Measurements from ENCODE around the gene USH1G. TPM values are rescaled to one million over a fixed set of nuclear protein-coding genes. Genes with fewer than 3 reads are reported as not detected.

Gene USH1G
- total RNA-seq, 1 donor from 2014 or later: not detected

GRCh38 chr17:74901353-74902135 is 21.5 kb downstream of the USH1G start:
- intact Hi-C loops (cut with micrococcal nuclease): no loop called here
- Mint-ChIP-seq H3K27ac (no peak overlapping the region), H3K36me3 (ENCODE audit: low read depth) (no peaks in the 10 kb centered on the region), H3K9me3 (no peaks in the 10 kb centered on the region), H3K4me3 (no peak overlapping the region), H3K4me1 (ENCODE audit: low read depth) (no peaks in the 10 kb centered on the region), H3K27me3 (ENCODE audit: insufficient read depth) (peaks cover 12% of the 10 kb centered on the region)
- no peak for DNase-seq (ENCODE audit: low spot score)

- intact Hi-C loops (cut with micrococcal nuclease): no loop called here
- Mint-ChIP-seq H3K4me1 (ENCODE audit: low read depth) (no peaks in the 10 kb centered on the region), H3K27me3 (ENCODE audit: insufficient read depth) (peaks cover 25% of the 10 kb centered on the region), H3K4me3 (no peak overlapping the region), H3K27ac (no peak overlapping the region), H3K36me3 (ENCODE audit: low read depth) (no peaks in the 10 kb centered on the region), H3K9me3 (no peaks in the 10 kb centered on the region)
- DNase-seq (ENCODE audit: low spot score): no peak
Measured at GRCh38 chr17:74900208-74900607, 22.8 kb downstream of the USH1G start.

- no peak overlapping the region for H3K27ac Mint-ChIP-seq
- H3K27me3 Mint-ChIP-seq (ENCODE audit: insufficient read depth): peaks cover 37% of the 10 kb centered on the region
- DNase-seq (ENCODE audit: low spot score): no peak
- H3K4me3 Mint-ChIP-seq: no peak overlapping the region
- no peaks in the 10 kb centered on the region for H3K36me3 Mint-ChIP-seq (ENCODE audit: low read depth)
- H3K4me1 Mint-ChIP-seq (ENCODE audit: low read depth): no peaks in the 10 kb centered on the region
- intact Hi-C loops (cut with micrococcal nuclease): no loop called here
- no peaks in the 10 kb centered on the region for H3K9me3 Mint-ChIP-seq
Measured at GRCh38 chr17:74898376-74898946, 24.6 kb downstream of the USH1G start.

GRCh38 chr17:74893936-74894671 is 29.0 kb downstream of the USH1G start:
- intact Hi-C loops (cut with micrococcal nuclease): no loop called here
- Mint-ChIP-seq H3K4me1 (ENCODE audit: low read depth) (no peaks in the 10 kb centered on the region), H3K27ac (no peak overlapping the region), H3K36me3 (ENCODE audit: low read depth) (no peaks in the 10 kb centered on the region), H3K9me3 (no peaks in the 10 kb centered on the region), H3K4me3 (no peak overlapping the region), H3K27me3 (ENCODE audit: insufficient read depth) (peaks cover 49% of the 10 kb centered on the region)
- no peak for DNase-seq (ENCODE audit: low spot score)

DNA sequence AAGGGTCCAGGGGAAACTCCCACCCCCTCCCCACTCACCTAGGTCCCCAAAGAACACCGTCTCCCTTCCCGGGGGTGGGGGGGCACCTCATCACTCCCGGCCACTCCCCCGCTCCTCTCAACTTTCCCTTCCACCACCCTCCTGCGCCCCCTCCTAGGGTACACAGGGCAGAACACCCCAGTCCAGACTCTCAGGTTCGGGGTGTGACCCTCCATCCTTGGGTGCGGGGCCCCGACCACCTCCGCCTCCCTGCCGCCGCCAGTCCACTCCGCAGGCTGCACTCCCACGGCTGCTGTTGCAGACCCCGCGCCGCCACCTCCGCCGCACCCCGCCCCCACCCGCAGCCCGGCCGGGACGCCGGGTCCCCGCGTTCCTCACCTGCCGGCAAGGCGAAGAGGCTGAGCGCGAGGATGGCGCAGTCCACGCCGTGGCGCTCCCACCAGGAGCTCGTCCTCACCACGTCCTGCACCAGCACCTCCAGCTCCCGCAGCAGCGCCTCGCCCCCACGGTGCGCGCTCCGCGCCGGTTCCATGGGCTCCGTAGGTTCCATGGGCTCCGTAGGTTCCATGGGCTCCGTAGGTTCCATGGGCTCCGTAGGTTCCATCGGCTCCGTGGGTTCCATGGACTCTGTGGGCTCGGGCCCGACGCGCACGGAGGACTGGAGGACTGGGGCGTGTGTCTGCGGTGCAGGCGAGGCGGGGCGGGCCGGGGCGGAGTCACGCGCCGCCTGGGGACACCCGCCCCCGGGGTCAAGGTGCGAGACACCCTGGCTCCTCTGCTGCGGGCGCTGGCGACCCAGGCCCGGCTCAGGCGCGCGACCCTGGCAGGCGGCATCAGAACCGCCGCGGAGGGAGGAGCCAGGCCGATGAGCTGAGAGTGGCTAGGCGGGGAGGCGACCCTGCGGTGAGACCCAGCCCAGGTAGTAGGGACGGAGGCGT is 29.8 kb downstream of the USH1G start, which contains the start of gene FADS6:
TSS of gene FADS6 (minus strand) at position 660 of the 938 bp plus-strand sequence. CDS start at position 622, 38 bp downstream.
- H3K36me3 Mint-ChIP-seq (ENCODE audit: low read depth): no peaks in the 10 kb centered on the region
- no peak for DNase-seq (ENCODE audit: low spot score)
- H3K4me3 Mint-ChIP-seq: no peak within 1 kb of the TSS
- H3K27me3 Mint-ChIP-seq (ENCODE audit: insufficient read depth): peaks cover 44% of the 10 kb centered on the region
- H3K27ac Mint-ChIP-seq: no peak within 1 kb of the TSS
- intact Hi-C loops (cut with micrococcal nuclease): no loop called here
- no peaks in the 10 kb centered on the region for H3K9me3 Mint-ChIP-seq
- H3K4me1 Mint-ChIP-seq (ENCODE audit: low read depth): no peaks in the 10 kb centered on the region

- no peak overlapping the region for H3K4me3 Mint-ChIP-seq
- H3K9me3 Mint-ChIP-seq: no peaks in the 10 kb centered on the region
- H3K27ac Mint-ChIP-seq: no peak overlapping the region
- no peak for DNase-seq (ENCODE audit: low spot score)
- H3K27me3 Mint-ChIP-seq (ENCODE audit: insufficient read depth): peaks cover 44% of the 10 kb centered on the region
- H3K36me3 Mint-ChIP-seq (ENCODE audit: low read depth): no peaks in the 10 kb centered on the region
- intact Hi-C loops (cut with micrococcal nuclease): no loop called here
- H3K4me1 Mint-ChIP-seq (ENCODE audit: low read depth): no peaks in the 10 kb centered on the region
Measured at GRCh38 chr17:74892013-74892841, 30.8 kb downstream of the USH1G start.

DNA sequence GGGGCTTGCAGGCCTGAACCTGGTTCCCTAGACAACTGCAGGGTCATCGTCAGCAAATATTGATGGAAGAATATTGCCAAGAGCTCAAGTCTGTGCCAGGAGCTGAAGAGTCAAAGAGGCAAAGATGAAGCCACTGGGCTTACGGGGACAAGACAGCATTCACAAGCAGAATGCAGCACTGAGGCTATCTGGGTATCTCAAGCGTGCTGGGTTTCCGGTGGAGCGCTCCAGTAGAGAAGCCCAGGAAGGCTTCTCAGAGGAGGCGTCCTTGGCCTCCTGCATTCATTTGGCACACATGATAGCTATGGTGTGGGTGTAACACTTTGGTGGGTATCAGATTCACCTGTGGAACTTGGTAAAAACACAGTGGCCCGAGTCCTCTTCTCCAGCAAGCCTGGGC is 32.5 kb downstream of the USH1G start:
- Mint-ChIP-seq H3K4me1 (ENCODE audit: low read depth) (no peaks in the 10 kb centered on the region), H3K4me3 (no peak overlapping the region), H3K27me3 (ENCODE audit: insufficient read depth) (peaks cover 37% of the 10 kb centered on the region), H3K27ac (no peak overlapping the region), H3K36me3 (ENCODE audit: low read depth) (no peaks in the 10 kb centered on the region), H3K9me3 (no peaks in the 10 kb centered on the region)
- intact Hi-C loops (cut with micrococcal nuclease): no loop called here
- no peak for DNase-seq (ENCODE audit: low spot score)

- no peaks in the 10 kb centered on the region for H3K36me3 Mint-ChIP-seq (ENCODE audit: low read depth)
- no peaks in the 10 kb centered on the region for H3K4me1 Mint-ChIP-seq (ENCODE audit: low read depth)
- intact Hi-C loops (cut with micrococcal nuclease): no loop called here
- no peak for DNase-seq (ENCODE audit: low spot score)
- H3K9me3 Mint-ChIP-seq: no peaks in the 10 kb centered on the region
- H3K27me3 Mint-ChIP-seq (ENCODE audit: insufficient read depth): peaks cover 22% of the 10 kb centered on the region
- no peak overlapping the region for H3K4me3 Mint-ChIP-seq
- H3K27ac Mint-ChIP-seq: no peak overlapping the region
Measured at GRCh38 chr17:74888469-74888868, 34.6 kb downstream of the USH1G start.

DNA sequence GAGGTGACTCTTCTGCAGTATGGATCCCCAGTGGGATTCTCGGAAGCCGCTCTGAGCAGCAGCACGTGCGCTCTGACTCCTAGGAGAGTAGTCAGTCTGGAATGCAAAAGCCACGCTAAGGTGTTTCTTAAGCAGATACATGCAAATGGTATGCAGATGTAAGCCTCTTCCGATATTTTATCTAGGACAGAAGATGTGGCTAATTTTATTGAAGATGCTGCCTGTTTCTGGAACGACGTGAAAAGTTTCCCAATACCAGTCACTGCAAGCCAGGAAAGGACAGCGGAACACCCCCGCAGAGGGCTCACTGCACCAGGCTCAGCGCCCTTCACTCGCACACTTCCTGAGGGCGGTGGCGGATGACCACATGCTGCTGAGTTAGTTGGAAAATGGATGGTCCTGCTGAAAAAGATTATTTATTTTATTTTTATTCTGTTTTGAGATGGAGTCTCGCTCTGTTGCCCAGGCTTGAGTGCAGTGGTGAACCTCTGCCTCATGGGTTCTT is 39.8 kb downstream of the USH1G start:
- Mint-ChIP-seq H3K4me3 (no peak overlapping the region), H3K9me3 (no peaks in the 10 kb centered on the region)

GRCh38 chr17:74882517-74883240 is 40.4 kb downstream of the USH1G start:
- no peaks in the 10 kb centered on the region for H3K4me1 Mint-ChIP-seq (ENCODE audit: low read depth)
- H3K27me3 Mint-ChIP-seq (ENCODE audit: insufficient read depth): peaks cover 10% of the 10 kb centered on the region
- no peak overlapping the region for H3K27ac Mint-ChIP-seq
- DNase-seq (ENCODE audit: low spot score): no peak
- no peak overlapping the region for H3K4me3 Mint-ChIP-seq
- H3K36me3 Mint-ChIP-seq (ENCODE audit: low read depth): no peaks in the 10 kb centered on the region
- H3K9me3 Mint-ChIP-seq: no peaks in the 10 kb centered on the region
- intact Hi-C loops (cut with micrococcal nuclease): no loop called here

More for the DNA sequence above, 39.8 kb downstream of the USH1G start:
- Mint-ChIP-seq H3K27me3 (ENCODE audit: insufficient read depth) (peaks cover 10% of the 10 kb centered on the region), H3K36me3 (ENCODE audit: low read depth) (no peaks in the 10 kb centered on the region), H3K4me1 (ENCODE audit: low read depth) (no peaks in the 10 kb centered on the region), H3K27ac (no peak overlapping the region)
- DNase-seq (ENCODE audit: low spot score): no peak
- intact Hi-C loops (cut with micrococcal nuclease): no loop called here

- Mint-ChIP-seq H3K4me3 (no peak overlapping the region), H3K9me3 (no peaks in the 10 kb centered on the region), H3K4me1 (ENCODE audit: low read depth) (no peaks in the 10 kb centered on the region), H3K27ac (no peak overlapping the region), H3K27me3 (ENCODE audit: insufficient read depth) (peaks cover 10% of the 10 kb centered on the region), H3K36me3 (ENCODE audit: low read depth) (no peaks in the 10 kb centered on the region)
- DNase-seq (ENCODE audit: low spot score): no peak
- intact Hi-C loops (cut with micrococcal nuclease): no loop called here
Measured at GRCh38 chr17:74881073-74881472, 42.0 kb downstream of the USH1G start.

All from activated T-helper 1 cell treated with anti-CD3 and anti-CD28 coated beads, Interleukin-12 subunit alpha, Interleukin-12 subunit beta, Interleukin-2, Interleukin-4 antibody, amounts not matched to agents 30 ng/mL and 10 ng/mL and 1 ng/mL, durations not matched to agents 14 hours and 24 hours and 36 hours (primary cell).